Chondrocyte (in vitro differentiated cells): ENCODE measurements around the gene RNF168. TPM values are rescaled to one million over a fixed set of nuclear protein-coding genes. Genes with fewer than 3 reads are reported as not detected.
"Not testable (repeated sequence)": the region's sequence is repeated elsewhere in the genome, so short reads cannot be mapped to it uniquely, and the experiment has no call there.

ENCODE experiments used
- DNase-seq: peaks from one replicate; pipeline ENCODE4 v3.0.0; 2021; ENCODE audit warnings: mixed read lengths, low spot score
- H3K27ac Mint-ChIP-seq: one replicate; pipeline ENCODE4 v1.8.0; 2021; ENCODE audit warnings: mild to moderate bottlenecking, moderate library complexity, mixed read lengths; ENCODE audit not compliant: unreplicated experiment
- H3K27me3 Mint-ChIP-seq: 2 replicates; pipeline ENCODE4 v1.8.0; 2021; ENCODE audit warnings: low read depth, mixed read lengths
- H3K36me3 Mint-ChIP-seq: 2 replicates; pipeline ENCODE4 v1.8.0; 2021; ENCODE audit warnings: low read depth, mixed read lengths
- H3K4me1 Mint-ChIP-seq: 2 replicates; pipeline ENCODE4 v1.8.0; 2021; ENCODE audit warnings: low read depth, mild to moderate bottlenecking, mixed read lengths
- H3K4me3 Mint-ChIP-seq: one replicate; pipeline ENCODE4 v1.8.0; 2021; ENCODE audit warnings: mild to moderate bottlenecking, moderate library complexity, mixed read lengths; ENCODE audit not compliant: unreplicated experiment
- H3K9me3 Mint-ChIP-seq: 2 replicates; pipeline ENCODE4 v1.8.0; 2021; ENCODE audit warnings: low read depth, mixed read lengths
- CTCF ChIP-seq: fragments of 200-600 bp; sonication (generic); IDR thresholded peaks from 2 replicates; pipeline ENCODE4 v1.5.0; 2021; ENCODE audit warnings: antibody characterized with exemption, mild to moderate bottlenecking, moderate library complexity
- total RNA-seq: library from RNA; stranded (reverse); gene quantifications from 3 replicates; pipeline ENCODE4 v1.2.1, GENCODE V29; 2021

Gene RNF168
- total RNA-seq, 1 donor from 2014 or later = 19.5 TPM

GRCh38 chr3:196528639-196529233 is 25.2 kb upstream of the RNF168 start:
- Mint-ChIP-seq H3K9me3 (peaks cover 8% of the 10 kb centered on the region), H3K36me3 (peaks cover 2% of the 10 kb centered on the region), H3K4me3 (peak overlapping the region; percentile 68), H3K4me1 (peaks cover 10% of the 10 kb centered on the region), H3K27ac (peak overlapping the region; percentile 54), H3K27me3 (no peaks in the 10 kb centered on the region)
- no peak for DNase-seq
- peak; percentile 94 for TF ChIP-seq CTCF

GRCh38 chr3:196525141-196525540 is 21.6 kb upstream of the RNF168 start:
- no peak for TF ChIP-seq CTCF
- Mint-ChIP-seq H3K27ac (no peak overlapping the region), H3K27me3 (no peaks in the 10 kb centered on the region), H3K4me1 (peaks cover 5% of the 10 kb centered on the region), H3K4me3 (no peak overlapping the region), H3K36me3 (no peaks in the 10 kb centered on the region), H3K9me3 (peaks cover 5% of the 10 kb centered on the region)
- DNase-seq = no peak

- no peak overlapping the region for H3K27ac Mint-ChIP-seq
- H3K4me1 Mint-ChIP-seq = peaks cover 5% of the 10 kb centered on the region
Observed at GRCh38 chr3:196524527-196524926, 21.0 kb upstream of the RNF168 start.

GRCh38 chr3:196523841-196524240 is 20.3 kb upstream of the RNF168 start:
- Mint-ChIP-seq H3K27me3 (no peaks in the 10 kb centered on the region), H3K27ac (no peak overlapping the region), H3K9me3 (peaks cover 14% of the 10 kb centered on the region), H3K36me3 (no peaks in the 10 kb centered on the region), H3K4me3 (no peak overlapping the region), H3K4me1 (peaks cover 5% of the 10 kb centered on the region)
- no peak for DNase-seq
- TF ChIP-seq CTCF = no peak

More at GRCh38 chr3:196524527-196524926, 21.0 kb upstream of the RNF168 start:
- DNase-seq = no peak
- Mint-ChIP-seq H3K9me3 (peaks cover 11% of the 10 kb centered on the region), H3K27me3 (no peaks in the 10 kb centered on the region), H3K36me3 (no peaks in the 10 kb centered on the region), H3K4me3 (no peak overlapping the region)
- peak; percentile 55 for TF ChIP-seq CTCF

GRCh38 chr3:196521291-196521690 is 17.7 kb upstream of the RNF168 start:
- not testable (repeated sequence) for DNase-seq, H3K4me3 Mint-ChIP-seq, H3K27ac Mint-ChIP-seq, H3K4me1 Mint-ChIP-seq, H3K27me3 Mint-ChIP-seq, H3K36me3 Mint-ChIP-seq
- H3K9me3 Mint-ChIP-seq = peaks cover 14% of the 10 kb centered on the region

- Mint-ChIP-seq H3K9me3 (peaks cover 14% of the 10 kb centered on the region), H3K4me1 (no peaks in the 10 kb centered on the region), H3K4me3 (no peak overlapping the region), H3K36me3 (no peaks in the 10 kb centered on the region), H3K27ac (no peak overlapping the region), H3K27me3 (no peaks in the 10 kb centered on the region)
- no peak for DNase-seq
- no peak for TF ChIP-seq CTCF
Observed at GRCh38 chr3:196519718-196520082, 16.1 kb upstream of the RNF168 start.
